ENCODE measurements around the gene RASD2.

Gene RASD2

DNA sequence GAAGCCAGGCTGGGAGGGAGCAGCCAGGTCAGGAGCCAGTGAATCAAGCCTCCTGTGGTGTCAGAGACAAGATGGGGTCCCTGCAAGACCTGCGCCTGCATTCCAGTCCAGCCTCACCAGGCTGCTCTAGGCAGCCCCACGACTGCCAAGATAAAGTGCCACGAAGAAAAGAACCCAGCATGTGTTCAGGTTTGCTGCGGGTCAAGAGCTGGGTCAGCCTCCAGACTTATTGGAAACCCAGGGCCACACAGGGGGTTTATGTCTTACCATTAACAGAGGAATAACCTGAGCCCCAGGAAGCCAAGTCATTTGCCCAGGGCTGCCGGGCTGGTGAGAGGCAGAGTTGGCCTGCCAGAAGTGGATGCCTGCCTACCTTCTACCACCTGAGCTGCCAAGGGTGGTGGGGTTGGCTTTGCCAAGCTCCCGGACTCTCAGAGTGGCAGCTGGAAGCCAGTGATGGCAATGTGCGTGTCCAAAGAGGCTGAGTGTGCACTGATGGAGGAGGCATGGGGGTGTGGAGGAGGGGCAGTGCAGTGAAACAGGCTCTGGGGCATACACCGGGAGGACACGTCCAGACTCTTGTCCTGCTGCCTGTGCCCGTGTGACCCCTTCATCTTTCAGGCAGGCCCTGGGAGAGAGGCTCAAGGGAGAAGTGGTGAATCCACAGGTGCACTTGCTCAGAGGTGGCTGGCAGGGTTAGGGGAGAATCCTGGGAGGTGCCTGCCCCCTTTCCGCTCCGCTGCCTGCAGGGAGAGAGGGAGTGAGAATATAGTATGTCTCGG lies 1.7 kb downstream of the RASD2 start:
- no peak for DNase-seq

DNA sequence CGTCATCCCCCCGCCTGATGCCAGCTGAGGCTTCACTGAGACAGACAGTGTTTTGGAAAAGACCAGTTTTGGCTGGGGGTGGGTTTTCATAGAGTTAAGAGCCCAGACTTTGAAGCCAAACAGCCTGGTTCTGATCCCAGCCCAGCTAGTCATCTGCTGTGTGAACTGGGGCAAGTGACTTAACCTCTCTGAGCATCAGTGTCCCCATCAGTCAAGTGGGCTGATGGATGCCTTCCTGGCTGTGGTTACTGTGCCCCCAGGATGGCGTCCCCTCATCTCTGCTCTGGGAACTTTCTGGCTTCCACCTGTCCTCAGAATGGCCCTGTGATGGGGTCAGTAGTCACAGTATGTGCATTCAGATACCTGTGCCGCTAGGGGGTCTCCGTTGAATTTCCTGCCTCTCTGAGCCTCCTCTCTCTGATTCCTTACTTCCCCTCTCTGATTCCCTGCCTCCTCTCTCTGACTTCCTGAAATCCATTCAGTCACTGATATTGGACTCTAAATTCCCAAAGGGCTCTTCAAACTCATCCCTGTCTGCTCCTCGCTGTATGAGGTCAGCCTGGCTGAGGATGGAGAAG lies 2.4 kb downstream of the RASD2 start:
- DNase-seq, result no peak

DNA sequence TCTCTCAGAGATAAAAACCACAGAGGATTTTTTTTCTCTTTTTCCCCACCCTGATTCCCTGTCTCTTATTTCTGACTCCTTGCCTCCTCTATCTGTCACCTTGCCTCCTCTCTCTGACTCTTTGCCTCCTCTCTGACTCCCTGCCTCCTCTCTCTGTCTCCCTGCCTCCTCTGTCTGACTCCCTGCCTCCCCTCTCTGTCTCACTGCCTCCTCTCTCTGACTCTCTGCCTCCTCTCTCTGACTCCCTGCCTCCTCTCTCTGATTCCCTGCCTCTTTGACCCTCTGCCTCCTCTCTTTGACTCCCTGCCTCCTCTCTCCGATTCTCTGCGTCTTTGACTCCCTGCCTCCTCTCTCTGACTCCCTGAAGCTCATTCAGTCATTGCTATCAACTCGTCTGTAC lies 3.1 kb downstream of the RASD2 start:
- DNase-seq, result no peak

GRCh38 chr22:35544189-35544588 lies 3.6 kb downstream of the RASD2 start:
- no peak for DNase-seq

DNA sequence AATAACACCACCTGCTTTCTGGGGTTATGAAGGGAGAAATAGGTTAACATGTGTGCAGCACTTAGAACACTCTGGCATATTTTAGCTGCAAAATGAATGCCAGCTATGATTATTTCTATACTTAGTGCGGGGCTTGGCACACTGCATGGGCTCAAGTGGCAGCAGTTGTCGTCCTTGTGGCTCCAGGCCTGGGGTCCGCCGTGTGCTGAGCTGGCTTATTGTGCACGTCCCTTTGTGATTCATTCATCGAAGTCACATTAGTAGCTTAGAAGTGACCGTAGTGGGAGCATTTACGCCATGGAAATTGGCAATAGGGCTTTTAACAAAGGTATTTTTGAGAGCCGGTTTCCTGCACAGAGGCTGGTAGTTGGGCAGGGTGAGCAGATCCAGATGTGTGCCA lies 4.2 kb downstream of the RASD2 start:
- DNase-seq, result peak; percentile 31

GRCh38 chr22:35546886-35547285 lies 6.3 kb downstream of the RASD2 start:
- DNase-seq, result no peak

DNA sequence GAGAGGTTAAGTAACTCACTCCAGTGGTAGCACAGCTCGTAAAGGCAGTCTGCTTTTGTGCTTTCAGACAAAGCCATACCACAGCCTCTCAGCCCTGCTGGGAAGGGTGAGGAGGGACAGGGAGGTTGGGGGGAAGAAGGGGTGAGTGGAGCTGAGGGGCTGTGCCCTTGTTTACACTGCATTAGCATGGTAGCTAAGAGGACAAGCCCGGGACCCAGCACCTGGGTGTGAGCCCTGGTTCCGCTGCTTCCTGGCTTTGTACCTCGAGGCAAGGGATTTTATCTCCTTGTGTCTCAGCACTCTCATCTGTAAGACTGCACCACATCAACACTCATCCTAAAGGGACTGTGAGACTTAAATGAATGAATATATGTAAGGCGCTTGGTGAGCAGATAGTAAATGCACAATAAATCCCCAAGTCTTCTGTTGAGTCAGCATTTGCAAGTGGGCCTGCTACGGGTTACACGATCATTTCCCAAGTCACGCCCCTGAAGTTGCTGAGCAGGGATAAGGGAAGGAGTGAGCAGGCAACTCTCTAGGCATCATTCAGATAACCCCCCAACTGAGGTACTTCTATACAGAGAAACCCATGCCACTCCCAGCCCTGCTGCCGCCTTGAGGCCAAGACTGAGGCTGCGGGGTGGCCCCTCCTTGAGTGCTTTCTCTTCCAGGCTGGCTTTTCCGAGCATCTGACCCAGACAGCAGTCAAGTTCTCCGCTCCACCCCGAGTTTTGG lies 7.5 kb downstream of the RASD2 start:
- no peak for DNase-seq

- no peak for DNase-seq
Measured at GRCh38 chr22:35548722-35549112, 8.1 kb downstream of the RASD2 start.

GRCh38 chr22:35549328-35549727 lies 8.7 kb downstream of the RASD2 start:
- DNase-seq, result peak; percentile 67

DNA sequence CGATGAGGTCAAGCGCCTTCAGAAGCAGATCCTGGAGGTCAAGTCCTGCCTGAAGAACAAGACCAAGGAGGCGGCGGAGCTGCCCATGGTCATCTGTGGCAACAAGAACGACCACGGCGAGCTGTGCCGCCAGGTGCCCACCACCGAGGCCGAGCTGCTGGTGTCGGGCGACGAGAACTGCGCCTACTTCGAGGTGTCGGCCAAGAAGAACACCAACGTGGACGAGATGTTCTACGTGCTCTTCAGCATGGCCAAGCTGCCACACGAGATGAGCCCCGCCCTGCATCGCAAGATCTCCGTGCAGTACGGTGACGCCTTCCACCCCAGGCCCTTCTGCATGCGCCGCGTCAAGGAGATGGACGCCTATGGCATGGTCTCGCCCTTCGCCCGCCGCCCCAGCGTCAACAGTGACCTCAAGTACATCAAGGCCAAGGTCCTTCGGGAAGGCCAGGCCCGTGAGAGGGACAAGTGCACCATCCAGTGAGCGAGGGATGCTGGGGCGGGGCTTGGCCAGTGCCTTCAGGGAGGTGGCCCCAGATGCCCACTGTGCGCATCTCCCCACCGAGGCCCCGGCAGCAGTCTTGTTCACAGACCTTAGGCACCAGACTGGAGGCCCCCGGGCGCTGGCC lies 11.0 kb downstream of the RASD2 start:
- no peak for DNase-seq

GRCh38 chr22:35552196-35552842 lies 11.7 kb downstream of the RASD2 start:
- no peak for DNase-seq

DNA sequence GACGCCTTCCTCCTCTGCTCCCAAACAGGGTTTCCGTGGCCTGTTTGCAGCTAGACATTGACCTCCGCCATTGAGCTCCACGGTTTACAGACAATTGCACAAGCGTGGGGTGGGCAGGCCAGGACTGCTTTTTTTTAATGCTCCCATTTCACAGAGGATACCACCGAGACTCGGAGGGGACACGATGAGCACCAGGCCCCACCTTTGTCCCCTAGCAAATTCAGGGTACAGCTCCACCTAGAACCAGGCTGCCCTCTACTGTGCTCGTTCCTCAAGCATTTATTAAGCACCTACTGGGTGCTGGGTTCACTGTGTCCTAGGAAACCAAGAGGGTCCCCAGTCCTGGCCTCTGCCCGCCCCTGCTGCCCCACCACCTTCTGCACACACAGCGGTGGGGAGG lies 12.2 kb downstream of the RASD2 start:
- DNase-seq, result no peak

DNA sequence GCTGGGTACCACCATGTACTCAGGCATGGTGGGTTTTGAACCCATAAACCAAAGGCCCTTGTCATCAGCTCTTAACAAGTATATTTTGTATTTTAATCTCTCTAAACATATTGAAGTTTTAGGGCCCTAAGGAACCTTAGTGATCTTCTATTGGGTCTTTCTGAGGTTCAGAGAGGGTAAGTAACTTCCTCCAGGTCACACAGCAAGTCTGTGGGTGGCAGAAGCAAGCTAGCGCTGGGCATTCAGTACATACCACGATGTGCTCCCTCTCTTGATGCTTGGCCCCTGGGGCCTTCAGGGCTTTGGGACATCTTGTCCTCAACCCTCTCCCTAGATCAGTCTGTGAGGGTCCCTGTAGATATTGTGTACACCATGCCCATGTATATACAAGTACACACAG lies 12.7 kb downstream of the RASD2 start:
- no peak for DNase-seq

- no peak for DNase-seq
Measured at GRCh38 chr22:35554297-35554845, 13.7 kb downstream of the RASD2 start.

GRCh38 chr22:35555483-35555890 lies 14.9 kb downstream of the RASD2 start:
- no peak for DNase-seq

GRCh38 chr22:35555946-35556547 lies 15.4 kb downstream of the RASD2 start:
- DNase-seq, result no peak

DNA sequence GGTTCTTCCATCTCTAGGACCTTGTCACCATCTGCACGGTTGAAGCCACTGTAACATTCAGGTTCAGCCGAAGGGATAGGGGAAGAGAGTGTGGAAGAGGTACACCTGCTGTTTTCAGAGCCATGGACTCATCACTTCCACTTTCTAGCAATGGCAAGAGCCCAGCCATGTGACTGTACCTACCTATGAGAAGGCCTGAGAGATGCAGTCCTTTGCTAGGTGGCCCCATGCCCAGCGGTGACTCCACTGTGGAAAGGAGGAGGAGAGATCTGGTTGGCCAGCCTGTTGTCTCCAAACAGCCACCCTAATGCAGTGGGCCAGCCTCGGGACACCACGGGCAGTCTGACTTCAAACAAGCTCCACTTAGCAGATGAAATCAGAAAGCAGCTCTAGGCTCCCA lies 16.0 kb downstream of the RASD2 start:
- DNase-seq, result no peak

DNA sequence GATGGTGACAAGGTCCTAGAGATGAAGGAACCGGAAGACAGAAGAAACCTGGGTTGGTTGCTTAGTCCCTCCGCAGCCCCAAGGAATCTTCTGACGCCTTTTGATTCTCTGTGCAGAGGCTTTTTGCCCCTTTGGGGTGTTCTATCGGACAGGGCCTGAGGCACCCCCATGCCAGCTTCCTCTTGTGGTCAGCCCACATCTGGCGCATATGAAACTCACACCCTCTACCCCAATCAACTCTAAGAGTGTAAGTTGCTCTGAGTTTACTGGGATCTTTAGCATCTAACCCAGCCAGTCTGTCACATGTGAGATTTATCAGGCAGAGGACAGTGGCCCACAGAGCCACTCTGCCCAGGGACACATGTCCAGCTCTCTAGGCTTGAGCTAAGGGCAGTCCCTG lies 17.4 kb downstream of the RASD2 start:
- DNase-seq, result no peak

DNA sequence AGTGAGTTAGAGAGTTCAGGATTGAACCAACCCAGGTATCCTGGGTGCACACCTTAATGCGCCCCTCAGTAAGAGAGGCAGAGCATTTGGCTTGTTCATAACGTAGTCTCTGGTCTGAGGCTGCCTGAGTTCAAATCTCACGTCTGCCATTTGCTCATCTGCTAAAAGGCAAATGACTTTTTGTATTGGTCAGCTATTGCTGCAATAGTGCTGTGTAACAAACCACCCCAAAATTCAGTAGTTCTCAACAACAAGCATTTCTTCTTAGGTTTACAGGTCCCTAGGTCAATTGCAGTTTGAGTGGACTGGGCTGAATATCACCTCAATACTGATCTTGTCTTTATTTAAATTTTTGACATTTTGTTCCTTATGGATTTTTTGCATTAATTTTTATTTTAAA lies 18.1 kb downstream of the RASD2 start:
- no peak for DNase-seq

- no peak for DNase-seq
Measured at GRCh38 chr22:35559354-35560005, 18.8 kb downstream of the RASD2 start.

- DNase-seq, result no peak
Measured at GRCh38 chr22:35560366-35560765, 19.7 kb downstream of the RASD2 start.

- DNase-seq, result no peak
Measured at GRCh38 chr22:35560824-35561223, 20.2 kb downstream of the RASD2 start.
